ENCODE results near the gene ZNF365.

ZNF365 gene

DNA sequence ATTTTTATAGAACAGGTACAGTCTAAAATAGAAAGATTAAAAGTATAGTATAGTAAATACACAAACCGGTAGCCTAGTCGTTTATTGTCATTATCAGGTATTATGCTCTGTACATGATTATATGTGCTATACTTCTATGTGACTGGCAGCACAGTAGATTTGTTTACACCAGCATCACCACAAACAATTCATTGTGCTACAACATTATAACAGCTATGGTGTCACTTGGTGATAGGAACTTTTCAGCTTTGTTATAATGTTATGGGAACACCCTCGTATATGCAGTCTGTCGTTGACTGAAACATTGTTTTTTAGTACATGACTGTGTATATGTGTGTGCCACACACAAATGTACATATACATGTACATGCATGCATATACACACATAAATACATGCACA is 19.1 kb downstream of the ZNF365 start:
- TF ChIP-seq SIN3A (IDR thresholded peaks at IDR 0.05; ENCODE audit: borderline replicate concordance, insufficient read depth, low read length) (no peak), TAF1 (IDR thresholded peaks at IDR 0.05; ENCODE audit: borderline replicate concordance, insufficient read depth, low read length) (no peak), FOXP2 (optimal IDR thresholded peaks at IDR 0.05; ENCODE audit: borderline replicate concordance, extremely low read depth, extremely low read length, insufficient read depth) (no peak), POLR2AphosphoS5 (IDR thresholded peaks at IDR 0.05; ENCODE audit: low read depth, low read length) (no peak)
- TF ChIP-seq, protein P1, sequence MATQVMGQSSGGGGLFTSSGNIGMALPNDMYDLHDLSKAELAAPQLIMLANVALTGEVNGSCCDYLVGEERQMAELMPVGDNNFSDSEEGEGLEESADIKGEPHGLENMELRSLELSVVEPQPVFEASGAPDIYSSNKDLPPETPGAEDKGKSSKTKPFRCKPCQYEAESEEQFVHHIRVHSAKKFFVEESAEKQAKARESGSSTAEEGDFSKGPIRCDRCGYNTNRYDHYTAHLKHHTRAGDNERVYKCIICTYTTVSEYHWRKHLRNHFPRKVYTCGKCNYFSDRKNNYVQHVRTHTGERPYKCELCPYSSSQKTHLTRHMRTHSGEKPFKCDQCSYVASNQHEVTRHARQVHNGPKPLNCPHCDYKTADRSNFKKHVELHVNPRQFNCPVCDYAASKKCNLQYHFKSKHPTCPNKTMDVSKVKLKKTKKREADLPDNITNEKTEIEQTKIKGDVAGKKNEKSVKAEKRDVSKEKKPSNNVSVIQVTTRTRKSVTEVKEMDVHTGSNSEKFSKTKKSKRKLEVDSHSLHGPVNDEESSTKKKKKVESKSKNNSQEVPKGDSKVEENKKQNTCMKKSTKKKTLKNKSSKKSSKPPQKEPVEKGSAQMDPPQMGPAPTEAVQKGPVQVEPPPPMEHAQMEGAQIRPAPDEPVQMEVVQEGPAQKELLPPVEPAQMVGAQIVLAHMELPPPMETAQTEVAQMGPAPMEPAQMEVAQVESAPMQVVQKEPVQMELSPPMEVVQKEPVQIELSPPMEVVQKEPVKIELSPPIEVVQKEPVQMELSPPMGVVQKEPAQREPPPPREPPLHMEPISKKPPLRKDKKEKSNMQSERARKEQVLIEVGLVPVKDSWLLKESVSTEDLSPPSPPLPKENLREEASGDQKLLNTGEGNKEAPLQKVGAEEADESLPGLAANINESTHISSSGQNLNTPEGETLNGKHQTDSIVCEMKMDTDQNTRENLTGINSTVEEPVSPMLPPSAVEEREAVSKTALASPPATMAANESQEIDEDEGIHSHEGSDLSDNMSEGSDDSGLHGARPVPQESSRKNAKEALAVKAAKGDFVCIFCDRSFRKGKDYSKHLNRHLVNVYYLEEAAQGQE (IDR thresholded peaks at IDR 0.05; ENCODE audit: insufficient read depth in 1 of 2, low read depth in 2 of 2, low read length in 2 of 2): no peak

DNA sequence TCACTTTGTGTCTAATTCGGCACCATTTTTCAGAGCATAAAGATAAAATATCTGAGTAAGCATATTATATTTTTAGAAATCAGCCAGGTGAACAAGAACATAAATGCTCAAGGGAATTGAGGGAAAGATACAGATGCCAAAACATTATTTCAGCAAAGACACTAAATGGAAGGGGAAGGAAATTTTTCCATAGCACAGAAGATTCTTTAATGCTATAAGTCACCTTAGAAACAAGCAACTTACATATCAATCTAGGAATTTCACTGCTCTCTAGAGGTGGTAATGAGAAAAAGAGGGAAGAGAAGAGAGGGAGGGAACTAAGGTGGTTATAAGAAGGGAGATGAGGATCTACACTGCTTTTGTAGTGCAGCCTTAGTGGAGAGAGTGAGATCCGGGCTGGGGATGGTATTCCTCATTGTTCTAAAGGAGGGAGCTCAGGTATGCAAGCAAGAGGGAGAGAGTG is 20.4 kb downstream of the ZNF365 start:
- TF ChIP-seq POLR2AphosphoS5 (IDR thresholded peaks at IDR 0.05; ENCODE audit: low read depth, low read length) (no peak), TAF1 (IDR thresholded peaks at IDR 0.05; ENCODE audit: borderline replicate concordance, insufficient read depth, low read length) (no peak), FOXP2 (optimal IDR thresholded peaks at IDR 0.05; ENCODE audit: borderline replicate concordance, extremely low read depth, extremely low read length, insufficient read depth) (no peak), SIN3A (IDR thresholded peaks at IDR 0.05; ENCODE audit: borderline replicate concordance, insufficient read depth, low read length) (no peak)
- TF ChIP-seq, protein P1 (IDR thresholded peaks at IDR 0.05; ENCODE audit: insufficient read depth in 1 of 2, low read depth in 2 of 2, low read length in 2 of 2): no peak

DNA sequence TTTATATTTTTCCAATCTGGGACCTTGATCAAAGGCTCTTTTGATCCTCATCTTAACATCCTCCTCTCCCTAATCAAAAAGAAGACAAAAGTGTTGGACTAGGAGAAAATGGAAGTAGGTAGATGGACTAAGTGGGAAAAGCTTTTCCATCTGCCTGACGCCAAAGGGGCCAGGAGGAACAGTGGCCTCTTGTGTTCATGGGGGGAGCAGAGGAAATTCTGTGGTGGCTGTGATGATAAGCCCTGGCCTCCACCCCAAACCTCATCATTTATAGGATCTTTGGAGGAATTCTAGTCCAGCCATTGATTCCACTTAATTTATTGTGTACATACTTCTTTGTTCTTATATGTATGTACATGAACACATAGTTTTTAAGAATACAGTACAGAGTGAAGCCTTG is 21.7 kb downstream of the ZNF365 start:
- TF ChIP-seq POLR2AphosphoS5 (IDR thresholded peaks at IDR 0.05; ENCODE audit: low read depth, low read length) (no peak), TAF1 (IDR thresholded peaks at IDR 0.05; ENCODE audit: borderline replicate concordance, insufficient read depth, low read length) (no peak), FOXP2 (optimal IDR thresholded peaks at IDR 0.05; ENCODE audit: borderline replicate concordance, extremely low read depth, extremely low read length, insufficient read depth) (no peak), SIN3A (IDR thresholded peaks at IDR 0.05; ENCODE audit: borderline replicate concordance, insufficient read depth, low read length) (no peak)
- TF ChIP-seq, protein P1 (IDR thresholded peaks at IDR 0.05; ENCODE audit: insufficient read depth in 1 of 2, low read depth in 2 of 2, low read length in 2 of 2): no peak

DNA sequence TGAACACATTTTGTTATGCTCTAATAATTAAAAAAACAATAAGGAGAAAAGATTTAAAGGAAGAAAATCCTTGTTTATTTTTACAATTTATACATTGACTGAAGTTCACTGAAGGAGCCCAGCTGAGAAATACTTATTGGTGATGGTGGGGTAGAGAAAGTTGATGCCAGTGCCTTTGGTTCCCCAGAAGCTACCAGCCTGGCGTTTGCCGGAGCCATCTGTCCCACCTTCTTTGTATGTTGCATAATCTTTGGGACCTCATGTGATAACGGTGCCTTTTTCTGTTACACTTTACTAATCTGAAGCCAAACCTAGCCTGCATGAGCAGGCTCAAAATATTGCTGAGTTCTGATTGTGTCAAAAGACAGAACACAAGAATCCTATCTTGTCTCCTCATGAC is 22.7 kb downstream of the ZNF365 start:
- TF ChIP-seq TAF1 (IDR thresholded peaks at IDR 0.05; ENCODE audit: borderline replicate concordance, insufficient read depth, low read length) (no peak), POLR2AphosphoS5 (IDR thresholded peaks at IDR 0.05; ENCODE audit: low read depth, low read length) (no peak), SIN3A (IDR thresholded peaks at IDR 0.05; ENCODE audit: borderline replicate concordance, insufficient read depth, low read length) (no peak), FOXP2 (optimal IDR thresholded peaks at IDR 0.05; ENCODE audit: borderline replicate concordance, extremely low read depth, extremely low read length, insufficient read depth) (no peak)
- TF ChIP-seq, protein P1 (IDR thresholded peaks at IDR 0.05; ENCODE audit: insufficient read depth in 1 of 2, low read depth in 2 of 2, low read length in 2 of 2): no peak

DNA sequence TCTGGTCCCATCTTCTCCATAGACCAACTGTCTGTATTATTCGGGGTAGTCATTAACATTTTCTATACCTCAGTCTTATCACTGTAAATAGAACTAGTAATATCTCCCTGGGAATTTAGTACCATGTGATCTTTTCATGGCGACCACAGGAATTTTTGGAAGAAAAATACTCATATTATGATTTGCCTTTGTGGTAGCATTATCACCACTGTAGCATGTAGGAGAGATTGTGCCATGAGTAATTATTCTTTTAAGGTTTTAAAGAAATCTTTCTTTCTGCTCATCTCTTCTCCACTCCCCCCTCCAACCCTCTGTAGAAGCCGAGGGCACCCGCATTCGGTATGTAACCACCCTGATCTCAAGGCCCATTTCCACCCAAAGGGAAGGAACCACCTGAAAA is 25.0 kb downstream of the ZNF365 start:
- no peak for TF ChIP-seq FOXP2 (optimal IDR thresholded peaks at IDR 0.05; ENCODE audit: borderline replicate concordance, extremely low read depth, extremely low read length, insufficient read depth)
- TF ChIP-seq POLR2AphosphoS5 (IDR thresholded peaks at IDR 0.05; ENCODE audit: low read depth, low read length): no peak
- TF ChIP-seq, protein P1 (IDR thresholded peaks at IDR 0.05; ENCODE audit: insufficient read depth in 1 of 2, low read depth in 2 of 2, low read length in 2 of 2): no peak
- TF ChIP-seq SIN3A (IDR thresholded peaks at IDR 0.05; ENCODE audit: borderline replicate concordance, insufficient read depth, low read length): no peak
- no peak for TF ChIP-seq TAF1 (IDR thresholded peaks at IDR 0.05; ENCODE audit: borderline replicate concordance, insufficient read depth, low read length)
